Measurements from ENCODE around the gene SKP1. TPM values are rescaled to one million over a fixed set of nuclear protein-coding genes. Genes with fewer than 3 reads are reported as not detected.

Gene SKP1
- total and polyA plus RNA-seq, 4 donors = 129 to 407 (median 253) TPM

- H3K4me3 ChIP-seq (ENCODE audit: low read depth in 1 of 3, low read length in 3 of 3) = no peak overlapping the region
- peaks cover 0 to 3% (median 2%) of the 10 kb centered on the region in 4 donors for H3K36me3 ChIP-seq (ENCODE audit: control insufficient read depth in 4 of 4, insufficient read depth in 3 of 4, low read depth in 1 of 4, low read length in 3 of 4)
- no peak overlapping the region for H3K27ac ChIP-seq (ENCODE audit: low read depth in 1 of 2, low read length in 2 of 2)
- no peak overlapping the region for H3K9ac ChIP-seq (ENCODE audit: low read depth in 1 of 2, low read length in 2 of 2)
- H3K9me3 ChIP-seq (ENCODE audit: control insufficient read depth in 4 of 4, low read length in 3 of 4) = no peaks in the 10 kb centered on the region
- no peaks in the 10 kb centered on the region for H3K27me3 ChIP-seq (ENCODE audit: control insufficient read depth in 4 of 4, insufficient read depth in 4 of 4, low read length in 3 of 4)
- DNase-seq (ENCODE audit: low spot score) = no peak
- H3K4me1 ChIP-seq (ENCODE audit: control insufficient read depth in 4 of 4, insufficient read depth in 4 of 4, low read length in 3 of 4) = peaks cover 3 to 30% (median 18%) of the 10 kb centered on the region in 4 donors
- WGBS = 85% methylated on average over 3 of the region's 3 CpGs
- TF ChIP-seq ZBTB33 (IDR thresholded peaks at IDR 0.05) (no peak), TAF1 (conservative IDR thresholded peaks at IDR 0.05) (no peak), SP1 (IDR thresholded peaks at IDR 0.05) (no peak), HNF4G (IDR thresholded peaks at IDR 0.05) (no peak), MAX (IDR thresholded peaks at IDR 0.05) (no peak), GABPA (IDR thresholded peaks at IDR 0.05 in 1 of 2, conservative IDR thresholded peaks at IDR 0.05 in 1 of 2) (no peak), FOXA1 (IDR thresholded peaks at IDR 0.05) (no peak)
These were observed 1.3 kb upstream of the SKP1 start for GRCh38 chr5:134178096-134178419.

- peak; percentile 43 for DNase-seq (ENCODE audit: low spot score)
- no peak for TF ChIP-seq GABPA (IDR thresholded peaks at IDR 0.05 in 1 of 2, conservative IDR thresholded peaks at IDR 0.05 in 1 of 2)
- TF ChIP-seq TAF1 (conservative IDR thresholded peaks at IDR 0.05) = no peak
- no peak for TF ChIP-seq ZBTB33 (IDR thresholded peaks at IDR 0.05)
- no peak for TF ChIP-seq ATF3 (IDR thresholded peaks at IDR 0.05)
- no peak for TF ChIP-seq HNF4G (IDR thresholded peaks at IDR 0.05)
- no peak for TF ChIP-seq CTCF (IDR thresholded peaks at IDR 0.05; ENCODE audit: low read depth, low read length, missing input control)
- no peak for TF ChIP-seq JUND (IDR thresholded peaks at IDR 0.05)
- TF ChIP-seq MAX (IDR thresholded peaks at IDR 0.05) = no peak
- no peak for TF ChIP-seq SP1 (IDR thresholded peaks at IDR 0.05)
- TF ChIP-seq RXRA (IDR thresholded peaks at IDR 0.05) = no peak
- no peak for TF ChIP-seq NR2F2 (IDR thresholded peaks at IDR 0.05)
- TF ChIP-seq RAD21 (IDR thresholded peaks at IDR 0.05) = no peak
- no peak for TF ChIP-seq FOXA2 (IDR thresholded peaks at IDR 0.05)
- 32% methylated on average over 29 of the region's 29 CpGs for WGBS
- peaks cover 0 to 5% (median 3%) of the 10 kb centered on the region in 4 donors for H3K36me3 ChIP-seq (ENCODE audit: control insufficient read depth in 4 of 4, insufficient read depth in 3 of 4, low read depth in 1 of 4, low read length in 3 of 4)
- H3K4me3 ChIP-seq (ENCODE audit: low read depth in 1 of 3, low read length in 3 of 3) = peak overlapping the region; percentile 73 to 98 (median 90)
- no peaks in the 10 kb centered on the region for H3K27me3 ChIP-seq (ENCODE audit: control insufficient read depth in 4 of 4, insufficient read depth in 4 of 4, low read length in 3 of 4)
- H3K27ac ChIP-seq (ENCODE audit: low read depth in 1 of 2, low read length in 2 of 2) = peak overlapping the region; percentile 99
- H3K9me3 ChIP-seq (ENCODE audit: control insufficient read depth in 4 of 4, low read length in 3 of 4) = no peaks in the 10 kb centered on the region
- peaks cover 3 to 30% (median 18%) of the 10 kb centered on the region in 4 donors for H3K4me1 ChIP-seq (ENCODE audit: control insufficient read depth in 4 of 4, insufficient read depth in 4 of 4, low read length in 3 of 4)
- H3K9ac ChIP-seq (ENCODE audit: low read depth in 1 of 2, low read length in 2 of 2) = peak overlapping the region; percentile 89 to 98
These were observed 782 bp upstream of the SKP1 start for GRCh38 chr5:134177369-134178095.

Data from liver (tissue), 9 donors.